A549 treated with Mapracorat at 1 μM for 4 hours (cell line): ENCODE results near the gene CDK5RAP1. TPM values are rescaled to one million over a fixed set of nuclear protein-coding genes. Genes with fewer than 3 reads are reported as not detected.

ENCODE experiments used
- total RNA-seq: library from RNA; stranded (reverse); fragments of 200-300 nt; extraction: Qiagen RNA extraction; gene quantifications from 5 replicates; pipeline ENCODE4 v1.2.3, GENCODE V29; 2022

CDK5RAP1 gene, protein sequence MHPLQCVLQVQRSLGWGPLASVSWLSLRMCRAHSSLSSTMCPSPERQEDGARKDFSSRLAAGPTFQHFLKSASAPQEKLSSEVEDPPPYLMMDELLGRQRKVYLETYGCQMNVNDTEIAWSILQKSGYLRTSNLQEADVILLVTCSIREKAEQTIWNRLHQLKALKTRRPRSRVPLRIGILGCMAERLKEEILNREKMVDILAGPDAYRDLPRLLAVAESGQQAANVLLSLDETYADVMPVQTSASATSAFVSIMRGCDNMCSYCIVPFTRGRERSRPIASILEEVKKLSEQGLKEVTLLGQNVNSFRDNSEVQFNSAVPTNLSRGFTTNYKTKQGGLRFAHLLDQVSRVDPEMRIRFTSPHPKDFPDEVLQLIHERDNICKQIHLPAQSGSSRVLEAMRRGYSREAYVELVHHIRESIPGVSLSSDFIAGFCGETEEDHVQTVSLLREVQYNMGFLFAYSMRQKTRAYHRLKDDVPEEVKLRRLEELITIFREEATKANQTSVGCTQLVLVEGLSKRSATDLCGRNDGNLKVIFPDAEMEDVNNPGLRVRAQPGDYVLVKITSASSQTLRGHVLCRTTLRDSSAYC
- total RNA-seq = 30.3 to 32.6 TPM (median 31.6 TPM) in 5 replicates

DNA sequence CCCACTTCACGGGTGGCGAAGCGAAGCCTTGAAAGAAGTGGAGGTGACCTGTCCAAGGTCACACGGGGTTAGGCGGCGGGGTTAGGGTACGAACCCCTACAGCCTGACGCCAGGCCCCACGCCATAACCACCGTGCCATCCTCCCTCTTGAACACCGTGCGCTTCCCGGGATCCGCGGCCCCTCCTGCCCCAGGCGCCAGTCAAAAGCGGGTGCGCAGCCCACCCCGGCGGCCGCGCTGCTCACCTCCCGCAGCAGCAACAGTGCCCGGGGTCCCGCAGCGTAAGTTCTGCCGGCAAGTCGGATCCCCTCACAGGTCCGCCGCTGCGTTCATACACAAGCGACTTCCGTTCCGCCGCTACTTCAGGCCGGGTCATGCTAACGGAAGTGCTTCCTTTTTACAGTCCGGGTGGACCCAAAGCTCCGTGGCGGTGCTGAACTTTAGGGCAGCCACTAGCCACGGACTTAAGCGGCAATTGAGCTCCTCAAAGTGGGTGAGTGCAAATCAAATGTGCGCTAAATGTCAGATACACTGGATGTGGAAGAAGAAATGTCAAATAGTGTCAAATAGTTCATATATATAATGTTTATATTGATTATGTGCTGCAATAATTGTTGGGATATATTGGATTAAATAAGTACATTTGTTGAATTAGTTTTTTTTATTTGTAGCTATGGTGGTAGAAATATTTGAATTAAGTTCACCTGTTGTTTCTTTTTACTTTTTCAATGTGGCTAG lies at the start of gene CDK5RAP1:
CDK5RAP1 (minus strand) TSS at position 336 of the 737 bp plus-strand sequence. CDS start 4,455 bp downstream, outside the sequence.

DNA sequence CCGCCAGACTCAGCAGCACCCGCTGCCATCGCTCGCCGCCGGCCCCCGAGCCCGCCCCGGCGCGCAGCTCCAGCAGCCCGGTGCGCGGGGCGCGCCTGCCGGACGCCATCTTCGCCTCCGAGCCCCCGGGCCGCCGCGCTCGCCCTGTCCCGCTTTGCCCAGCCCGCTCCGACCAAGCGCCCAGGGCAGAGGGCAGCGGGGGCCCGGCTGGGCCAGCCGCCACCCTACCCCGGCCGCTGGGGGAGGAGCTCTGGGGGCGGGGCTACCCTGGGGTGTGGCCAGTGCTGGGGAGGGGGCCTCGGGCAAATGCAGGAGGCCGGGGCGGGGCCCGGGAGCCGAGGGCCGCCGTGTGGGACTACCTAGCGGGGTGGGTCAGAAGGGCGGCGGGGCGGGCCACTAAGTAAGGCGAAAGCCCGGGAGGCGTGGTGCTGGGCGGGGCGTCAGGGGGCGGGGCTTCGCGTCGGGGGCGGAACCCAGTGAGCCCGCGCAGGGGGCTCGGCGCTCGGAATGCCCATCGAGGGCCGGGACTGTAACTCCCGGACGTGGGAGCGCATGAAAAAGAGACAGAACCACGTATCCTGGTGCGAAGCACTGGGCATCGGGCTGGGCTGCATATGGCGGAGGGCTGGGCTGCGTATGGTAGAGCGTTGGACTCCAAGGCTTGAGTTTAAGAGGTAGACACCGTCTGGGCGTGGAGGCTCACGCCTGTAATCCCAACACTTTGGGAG lies 42.4 kb upstream of the CDK5RAP1 start, which contains the start of gene SNTA1:
SNTA1 (minus strand) TSS at position 252 of the 728 bp plus-strand sequence; CDS start at position 109, 143 bp downstream.

Other genes with a start within 250 kb of the CDK5RAP1 start
- gene BPIFA2, start 233.4 kb downstream of the CDK5RAP1 start, total RNA-seq = not detected in 5 replicates
- not detected in 5 replicates for gene BPIFA3, start 184.2 kb downstream of the CDK5RAP1 start, total RNA-seq
- not detected in 5 replicates for gene BPIFA1, start 165.5 kb downstream of the CDK5RAP1 start, total RNA-seq
- gene BPIFB1, start 118.3 kb downstream of the CDK5RAP1 start, total RNA-seq = 0.10 to 0.17 TPM in 2 of 5 replicates, not detected in the others
- gene SNTA1, start 42.2 kb upstream of the CDK5RAP1 start, total RNA-seq = 9.1 to 12.4 TPM (median 10.9 TPM) in 5 replicates
- gene CBFA2T2, start 88.6 kb upstream of the CDK5RAP1 start, total RNA-seq = 4.4 to 6.9 TPM (median 5.9 TPM) in 5 replicates